GM12878 (cell line): ENCODE data around the gene FRMPD2. TPM values are rescaled to one million over a fixed set of nuclear protein-coding genes. Genes with fewer than 3 reads are reported as not detected.

ENCODE experiments used
- ATAC-seq: fragments of 200-7000 bp; cut with Tn5 transposase; 3 replicates; pipeline ENCODE4 v1.9.1; 2020; ENCODE audit warnings: mild to moderate bottlenecking, moderate library complexity
- BruUV-seq: library from RNA; stranded (reverse); fragments of 400-500 nt; replicated peaks from 2 replicates; lab custom pipeline; 2021; lab: Mats Ljungman, UMichigan
- CTCF ChIA-PET: fragments of 300-600 bp; sonication (Branson Sonifier 250); formaldehyde crosslinking; extraction: SDS; loops from one replicate; lab custom pipeline; 2021; ENCODE audit warnings: inconsistent platforms; lab: Yijun Ruan, JAX
- POLR2A ChIA-PET: fragments of 350-600 bp; formaldehyde crosslinking; extraction: SDS; loops from one replicate; lab custom pipeline; 2021; ENCODE audit warnings: inconsistent platforms; lab: Charles Lee
- RAD21 ChIA-PET: fragments of 300-600 bp; sonication (Branson Sonifier 250); formaldehyde crosslinking; loops from one replicate; lab custom pipeline; 2023; ENCODE audit warnings: antibody characterized with exemption; ENCODE audit not compliant: unreplicated experiment; lab: Charles Lee
- SMC1A ChIA-PET: fragments of 300-600 bp; sonication (Branson Sonifier 250); formaldehyde crosslinking; loops from one replicate; lab custom pipeline; 2023; ENCODE audit not compliant: unreplicated experiment, uncharacterized antibody; lab: Charles Lee
- DNase-seq: peaks from one replicate; pipeline ENCODE4 v3.0.0-alpha.2; 2011; ENCODE audit warnings: low read depth, low spot score
- FAIRE-seq: peaks from 3 replicates; lab custom pipeline; 2011; peaks lifted over from hg19 to GRCh38; lab: Jason Lieb, UNC
- H2AFZ ChIP-seq: 2 replicates; pipeline ENCODE4 v1.6.0; 2011; ENCODE audit warnings: low read depth, low read length, control low read depth; ENCODE audit not compliant: control insufficient read depth
- H3K27ac ChIP-seq: 2 replicates; pipeline ENCODE4 v1.5.1; 2011; ENCODE audit warnings: control low read depth; ENCODE audit not compliant: control insufficient read depth, insufficient read depth
- H3K27me3 ChIP-seq, 2 experiments: replicated peaks in 1 of 2; 2 replicates each; pipeline versions ENCODE4 v1.6.0 to v1.6.1; 2011; ENCODE audit warnings: low read length in 1 of 2; ENCODE audit not compliant: control insufficient read depth in 2 of 2, insufficient read depth in 2 of 2
- H3K36me3 ChIP-seq, 2 experiments: 2 replicates each; pipeline ENCODE4 v1.5.1; 2011; ENCODE audit warnings: low read length in 1 of 2; ENCODE audit not compliant: control insufficient read depth in 2 of 2, insufficient read depth in 2 of 2
- H3K4me1 ChIP-seq: 2 replicates; pipeline ENCODE4 v1.6.1; 2011; ENCODE audit warnings: mild to moderate bottlenecking, low read length, moderate library complexity, mixed read lengths; ENCODE audit not compliant: control insufficient read depth, insufficient read depth
- H3K4me2 ChIP-seq: 2 replicates; pipeline ENCODE4 v1.6.0; 2011; ENCODE audit warnings: control low read depth; ENCODE audit not compliant: control insufficient read depth, insufficient read depth
- H3K4me3 ChIP-seq: fragments of 200-600 bp; sonication (generic); 2 replicates; pipeline ENCODE4 v1.5.1; 2016
- H3K79me2 ChIP-seq: 2 replicates; pipeline ENCODE4 v1.6.0; 2011; ENCODE audit warnings: low read length; ENCODE audit not compliant: control insufficient read depth, insufficient read depth
- H3K9ac ChIP-seq: 2 replicates; pipeline ENCODE4 v1.8.0; 2011; ENCODE audit warnings: low read length, control low read depth, mixed read lengths; ENCODE audit not compliant: control insufficient read depth, insufficient read depth
- H3K9me3 ChIP-seq: replicated peaks from 3 replicates; pipeline ENCODE4 v1.5.1; 2011; ENCODE audit warnings: mild to moderate bottlenecking, low read length; ENCODE audit not compliant: control insufficient read depth, insufficient read depth
- H4K20me1 ChIP-seq: 2 replicates; pipeline ENCODE4 v1.6.0; 2011; ENCODE audit not compliant: control insufficient read depth, insufficient read depth
- BACH1 ChIP-seq: fragments of 450-650 bp; IDR thresholded peaks from 2 replicates; pipeline ENCODE4 v1.6.1; 2017; ENCODE audit warnings: mild to moderate bottlenecking, borderline replicate concordance
- CBX3 ChIP-seq: fragments of 200-600 bp; sonication (generic); IDR thresholded peaks from 2 replicates; pipeline ENCODE4 v1.6.1; 2016; ENCODE audit warnings: low read depth, borderline replicate concordance
- CREB1 ChIP-seq: IDR thresholded peaks from 2 replicates; pipeline ENCODE4 v1.6.1; 2012; ENCODE audit warnings: low read depth, mild to moderate bottlenecking, inconsistent platforms
- EP300 ChIP-seq, 2 experiments: fragments of 150-350 bp in 1 of 2; IDR thresholded peaks; 2 replicates each; pipeline ENCODE4 v1.6.1; 2011 to 2012; ENCODE audit warnings: low read depth in 2 of 2, low read length in 2 of 2, borderline replicate concordance in 1 of 2, improper control_type of control experiment in 1 of 2, inconsistent platforms in 1 of 2; ENCODE audit not compliant: control insufficient read depth in 1 of 2
- GABPA ChIP-seq: IDR thresholded peaks from 2 replicates; pipeline ENCODE4 v1.6.1; 2014; ENCODE audit warnings: antibody characterized with exemption, low read depth, mild to moderate bottlenecking, inconsistent platforms
- PAX5 ChIP-seq: IDR thresholded peaks from 2 replicates; pipeline ENCODE4 v1.6.1; 2011; ENCODE audit warnings: low read depth, low read length, borderline replicate concordance
- ZNF24 ChIP-seq: fragments of 450-650 bp; IDR thresholded peaks from 2 replicates; pipeline ENCODE4 v1.6.1; 2017; ENCODE audit warnings: antibody characterized with exemption, mild to moderate bottlenecking
- WGBS: methylation state at CpG from one replicate; pipeline ENCODE4 v1.1.6; 2016; ENCODE audit warnings: low lambda C conversion rate; ENCODE audit not compliant: insufficient replicate concordance, insufficient coverage; ENCODE audit errors: missing lambda C conversion rate; 5-methylcytosine and 5-hydroxymethylcytosine counted together
- in situ Hi-C: fragments of 300-500 bp; cut with MboI; formaldehyde crosslinking; loops from 9 replicates; pipeline ENCODE4 v1.14.3; 2018; ENCODE audit warnings: mixed read lengths
- intact Hi-C: fragments of 100-400 bp; cut with micrococcal nuclease; formaldehyde crosslinking; loops from one replicate; pipeline ENCODE4 v1.14.2; 2022; ENCODE audit not compliant: unreplicated experiment
- polyA plus RNA-seq, 11 experiments: library from polyadenylated mRNA; depleted of rRNA in 4 of 11; unstranded in 6 of 11; stranded (reverse) in 5 of 11; fragments of >200 nt; fragmentation: Nextera tagmentation in 4 of 11; fragmentation: Illumina TruSeq in 1 of 11; extraction: Ambion mirVana in 4 of 11; extraction: Trizol in 1 of 11; gene quantifications; 1 replicate in 1 of 11; 2 replicates in 10 of 11; pipeline versions ENCODE4 v1.2.1 to v1.2.3, GENCODE V29; 2011 to 2016; ENCODE audit warnings: inconsistent platforms in 2 of 11, missing spikeins in 2 of 11, low read depth in 1 of 11
- total RNA-seq, 4 experiments: library from RNA; depleted of rRNA in 3 of 4; stranded (reverse); fragments of >200 nt in 3 of 4; fragmentation: Illumina TruSeq in 1 of 4; extraction: Trizol in 1 of 4; gene quantifications; 2 replicates each; pipeline versions ENCODE4 v1.2.1 to v1.2.3, GENCODE V29; 2013 to 2021

The FRMPD2 gene
- total and polyA plus RNA-seq, 10 of the 15 experiments (the other 5 are each of a cell fraction or from before 2014, with no cell fraction given), result 0.38 to 5.7 (median 1.4) TPM

- Histone ChIP-seq H3K4me3 (no peak overlapping the region), H3K9me3 (no peaks in the 10 kb centered on the region), H3K27ac (no peak overlapping the region), H3K9ac (no peak overlapping the region), H3K4me2 (no peak overlapping the region), H4K20me1 (no peaks in the 10 kb centered on the region), H3K27me3 (no peaks in the 10 kb centered on the region), H3K36me3 (no peaks in the 10 kb centered on the region), H3K79me2 (no peaks in the 10 kb centered on the region), H2AFZ (no peak overlapping the region), H3K4me1 (peaks cover 14% of the 10 kb centered on the region)
- RAD21 ChIA-PET, result interaction anchor here (1.4 to 2.2 kb wide), 2 partner anchors 51 to 63 kb away, joined by 3 to 8 read pairs; no protein-coding TSS in a partner anchor
- TF ChIP-seq EP300 (IDR thresholded peaks at IDR 0.05; ENCODE audit: borderline replicate concordance in 1 of 2, control insufficient read depth in 1 of 2, low read depth in 2 of 2, low read length in 2 of 2) (no peak), PAX5 (no peak), CREB1 (no peak), BACH1 (no peak), CBX3 (no peak), ZNF24 (no peak), GABPA (no peak)
- intact Hi-C loops (no loop called here), in situ Hi-C loops (no loop called here)
- DNase-seq, result no peak
- no TSS peak for BruUV-seq
- CTCF ChIA-PET, result interaction anchor here (1.1 to 1.5 kb wide), 4 partner anchors 10 to 63 kb away, joined by 3 to 6 read pairs (median 3); no protein-coding TSS in a partner anchor
- ATAC-seq, result no peak
- POLR2A ChIA-PET, result no interaction called here
- FAIRE-seq, result no peak
- SMC1A ChIA-PET, result interaction anchor here (1.1 kb wide), 1 partner anchor 134 kb away, joined by 3 read pairs; no protein-coding TSS in a partner anchor
- 90% methylated on average over 6 of the region's 6 CpGs for WGBS
These were observed 47.3 kb downstream of the FRMPD2 start for GRCh38 chr10:48227213-48227612.
